ENCODE data around the gene GPHB5. TPM values are rescaled to one million over a fixed set of nuclear protein-coding genes. Genes with fewer than 3 reads are reported as not detected.

The GPHB5 gene
- total RNA-seq, 1 experiment from 2014 or later: not detected

GRCh38 chr14:63342371-63342770, 23.6 kb upstream of the GPHB5 start:
- BruUV-seq (replicated peaks): no TSS peak
- no peaks in the 10 kb centered on the region for H3K27me3 ChIP-seq (ENCODE audit: control insufficient read depth, insufficient read depth, low read length)
- H3K36me3 ChIP-seq (ENCODE audit: control insufficient read depth, insufficient read depth, low read length): no peaks in the 10 kb centered on the region
- ATAC-seq (no peak), DNase-seq (ENCODE audit: low read depth, low spot score) (no peak)
- in situ Hi-C loops (cut with HindIII; ENCODE audit: low pct_unique_long_range_greater_than_20kb, low sequenced_read_pairs) (no loop called here), intact Hi-C loops (cut with micrococcal nuclease; ENCODE audit: unreplicated experiment) (no loop called here)
- H3K27ac ChIP-seq (ENCODE audit: low read length): no peak overlapping the region
- ChIA-PET CTCF (no interaction called here), POLR2A (no interaction called here)
- TF ChIP-seq CTCF (IDR thresholded peaks at IDR 0.05) (no peak), POLR2AphosphoS5 (IDR thresholded peaks at IDR 0.05; ENCODE audit: low read depth, low read length) (no peak), SIN3A (IDR thresholded peaks at IDR 0.05; ENCODE audit: borderline replicate concordance, insufficient read depth, low read depth, low read length) (no peak), REST (IDR thresholded peaks at IDR 0.05; ENCODE audit: insufficient read depth in 1 of 2, low read depth in 2 of 2, low read length in 1 of 2) (no peak), TCF7L2 (IDR thresholded peaks at IDR 0.05; ENCODE audit: low read depth, low read length) (no peak)
- no peaks in the 10 kb centered on the region for H3K9me3 ChIP-seq (ENCODE audit: control insufficient read depth, insufficient read depth, low read depth, low read length)
- no peak overlapping the region for H3K4me3 ChIP-seq (ENCODE audit: low read depth in 2 of 2, low read length in 2 of 2)
- H3K4me1 ChIP-seq (ENCODE audit: control insufficient read depth, insufficient read depth, low read length): no peaks in the 10 kb centered on the region

GRCh38 chr14:63328787-63329737, 10.3 kb upstream of the GPHB5 start:
- H3K36me3 ChIP-seq (ENCODE audit: control insufficient read depth, insufficient read depth, low read length): no peaks in the 10 kb centered on the region
- in situ Hi-C loops (cut with HindIII; ENCODE audit: low pct_unique_long_range_greater_than_20kb, low sequenced_read_pairs) (no loop called here), intact Hi-C loops (cut with micrococcal nuclease; ENCODE audit: unreplicated experiment) (no loop called here)
- no peaks in the 10 kb centered on the region for H3K4me1 ChIP-seq (ENCODE audit: control insufficient read depth, insufficient read depth, low read length)
- H3K4me3 ChIP-seq (ENCODE audit: low read depth in 2 of 2, low read length in 2 of 2): no peak overlapping the region
- ATAC-seq (no peak), DNase-seq (ENCODE audit: low read depth, low spot score) (no peak)
- TF ChIP-seq TCF7L2 (IDR thresholded peaks at IDR 0.05; ENCODE audit: low read depth, low read length) (no peak), CTCF (IDR thresholded peaks at IDR 0.05) (no peak), SIN3A (IDR thresholded peaks at IDR 0.05; ENCODE audit: borderline replicate concordance, insufficient read depth, low read depth, low read length) (no peak), POLR2AphosphoS5 (IDR thresholded peaks at IDR 0.05; ENCODE audit: low read depth, low read length) (no peak), REST (IDR thresholded peaks at IDR 0.05; ENCODE audit: insufficient read depth in 1 of 2, low read depth in 2 of 2, low read length in 1 of 2) (no peak)
- no peak overlapping the region for H3K27ac ChIP-seq (ENCODE audit: low read length)
- no TSS peak for BruUV-seq (replicated peaks)
- H3K9me3 ChIP-seq (ENCODE audit: control insufficient read depth, insufficient read depth, low read depth, low read length): no peaks in the 10 kb centered on the region
- POLR2A ChIA-PET: no interaction called here
- CTCF ChIA-PET: no interaction called here
- no peaks in the 10 kb centered on the region for H3K27me3 ChIP-seq (ENCODE audit: control insufficient read depth, insufficient read depth, low read length)

All from Panc1 (cell line).